GM10847 (cell line): ENCODE results near the gene FAXDC2.

Experiments
- POLR2A ChIP-seq: IDR thresholded peaks from 2 replicates; pipeline ENCODE4 v1.6.1; 2011; ENCODE audit not compliant: insufficient read length; ENCODE audit errors: extremely low read depth

FAXDC2 gene

DNA sequence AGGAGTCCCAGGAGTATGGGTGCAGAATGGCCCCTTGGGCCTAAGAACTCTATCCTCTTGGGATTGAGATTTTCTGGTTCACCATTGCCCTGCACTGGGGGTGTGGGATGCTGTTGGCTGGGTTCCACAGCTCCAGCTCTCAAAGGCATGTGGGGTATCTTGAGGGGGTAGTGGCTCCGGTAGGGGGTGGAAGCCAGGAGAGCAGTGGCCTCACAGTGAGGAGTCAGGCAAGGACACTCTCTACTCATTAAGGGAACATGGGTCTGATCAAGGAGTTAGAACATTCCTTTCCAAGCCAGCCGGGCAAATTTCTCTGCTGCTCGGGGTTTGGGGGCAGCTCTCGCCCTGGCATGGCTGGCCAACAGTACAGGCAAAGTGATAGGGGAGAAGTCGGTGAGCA, 62.2 kb downstream of the FAXDC2 start:
- TF ChIP-seq POLR2A = no peak

DNA sequence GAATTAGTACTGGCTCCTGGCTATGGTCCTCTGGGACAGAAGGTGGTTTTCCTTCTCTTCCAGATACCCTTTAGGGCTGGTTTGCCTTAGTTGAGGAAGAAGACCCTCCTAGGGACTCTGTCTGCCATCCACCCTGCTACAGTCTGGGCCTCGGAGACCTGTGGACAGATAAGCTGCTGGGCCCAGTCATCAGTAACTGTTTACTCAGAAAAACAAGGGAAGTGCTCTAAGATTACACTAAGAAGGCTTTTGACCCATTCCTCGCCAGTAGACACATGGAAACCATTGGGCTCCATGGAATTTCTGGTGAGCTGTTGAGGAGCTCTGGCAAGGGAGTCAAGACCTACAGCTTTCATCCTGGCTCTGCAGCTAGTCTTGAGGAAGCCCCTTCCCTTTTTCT, 64.0 kb downstream of the FAXDC2 start:
- TF ChIP-seq POLR2A = no peak

- no peak for TF ChIP-seq POLR2A
These were observed 65.5 kb downstream of the FAXDC2 start for GRCh38 chr5:154784856-154785255.

GRCh38 chr5:154783774-154784460, 66.5 kb downstream of the FAXDC2 start:
- TF ChIP-seq POLR2A = no peak

DNA sequence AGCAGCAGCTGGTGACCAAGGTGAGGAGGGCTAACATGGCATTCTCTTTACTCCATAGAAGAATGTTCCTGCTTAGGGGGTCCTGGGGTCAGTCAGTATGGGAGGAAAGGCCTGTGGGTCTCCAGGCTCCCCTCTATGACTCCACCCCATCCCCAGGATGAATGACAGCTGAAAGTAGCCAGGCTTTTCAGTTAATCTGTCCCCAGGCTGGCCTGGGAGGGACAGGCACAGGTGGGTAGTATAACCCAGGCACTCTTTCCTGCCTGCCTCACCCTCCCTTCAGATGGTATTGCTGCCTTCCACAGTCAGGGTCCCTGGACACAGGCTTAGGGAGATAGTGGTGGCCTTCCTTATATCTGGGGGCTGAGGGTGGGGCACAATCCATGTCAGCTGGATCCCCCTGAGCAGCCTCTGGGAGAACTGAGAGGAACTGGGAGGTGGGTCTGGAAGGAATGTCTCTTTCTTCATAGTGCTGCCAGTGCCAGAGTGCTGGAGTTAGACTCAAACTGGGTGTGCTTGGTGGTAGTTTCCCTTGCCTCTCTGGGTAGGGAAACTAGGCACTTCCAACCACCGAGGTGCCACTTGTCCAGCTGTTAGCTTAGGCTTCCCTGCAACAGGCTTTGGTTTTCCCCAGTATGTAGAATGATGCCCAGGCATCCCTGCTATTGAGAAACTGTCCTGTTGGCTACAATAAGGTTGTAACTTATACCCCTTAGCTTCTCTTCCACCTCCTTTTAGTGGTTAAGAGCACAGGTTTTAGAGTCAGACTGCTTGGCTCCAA, 67.4 kb downstream of the FAXDC2 start:
- no peak for TF ChIP-seq POLR2A

GRCh38 chr5:154782326-154782725, 68.1 kb downstream of the FAXDC2 start:
- TF ChIP-seq POLR2A = no peak

DNA sequence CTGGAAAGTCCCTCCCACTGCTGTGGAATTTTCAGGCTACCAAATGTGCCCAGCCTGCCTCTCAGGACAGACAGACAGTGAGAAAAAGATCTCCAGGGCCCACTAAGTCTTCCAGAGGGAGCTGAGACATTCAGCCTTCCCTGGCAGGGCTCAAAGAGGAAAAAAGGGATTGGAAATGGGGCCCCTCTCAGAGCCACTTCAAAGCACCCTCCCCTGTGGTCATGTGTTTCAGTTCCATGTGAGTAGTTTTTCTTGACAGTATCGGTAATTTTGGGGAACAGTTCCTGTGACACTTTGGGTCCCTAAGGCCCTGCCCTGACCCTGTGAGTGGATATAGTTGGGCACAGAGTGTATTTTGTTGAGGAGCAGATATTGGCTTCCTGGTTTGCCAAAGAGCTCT, 70.3 kb downstream of the FAXDC2 start:
- no peak for TF ChIP-seq POLR2A

DNA sequence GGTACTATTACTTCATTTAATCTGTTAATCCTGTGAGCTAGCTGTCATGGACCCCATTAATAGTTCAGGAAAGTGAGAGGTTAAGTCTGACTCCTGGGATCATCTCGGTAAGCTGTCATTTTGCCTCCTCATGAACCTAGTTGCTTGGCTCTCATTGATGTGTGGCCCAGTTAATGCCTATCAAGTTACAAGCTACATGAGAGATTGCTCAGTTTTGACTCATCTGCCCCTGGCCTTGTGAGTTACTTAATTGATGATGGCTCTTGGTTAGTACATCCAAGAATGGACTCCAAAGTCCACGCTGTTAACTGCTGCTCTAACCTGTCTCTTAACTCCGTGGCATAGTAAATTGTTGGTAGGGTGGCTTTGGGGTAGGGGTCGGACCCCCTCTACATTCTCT, 71.3 kb downstream of the FAXDC2 start:
- TF ChIP-seq POLR2A = no peak

GRCh38 chr5:154778534-154778933, 71.9 kb downstream of the FAXDC2 start:
- no peak for TF ChIP-seq POLR2A

- TF ChIP-seq POLR2A = no peak
These were observed 74.2 kb downstream of the FAXDC2 start for GRCh38 chr5:154776167-154776566.

GRCh38 chr5:154773326-154773725, 77.1 kb downstream of the FAXDC2 start:
- no peak for TF ChIP-seq POLR2A

GRCh38 chr5:154771383-154771901, 79.0 kb downstream of the FAXDC2 start:
- TF ChIP-seq POLR2A = no peak

DNA sequence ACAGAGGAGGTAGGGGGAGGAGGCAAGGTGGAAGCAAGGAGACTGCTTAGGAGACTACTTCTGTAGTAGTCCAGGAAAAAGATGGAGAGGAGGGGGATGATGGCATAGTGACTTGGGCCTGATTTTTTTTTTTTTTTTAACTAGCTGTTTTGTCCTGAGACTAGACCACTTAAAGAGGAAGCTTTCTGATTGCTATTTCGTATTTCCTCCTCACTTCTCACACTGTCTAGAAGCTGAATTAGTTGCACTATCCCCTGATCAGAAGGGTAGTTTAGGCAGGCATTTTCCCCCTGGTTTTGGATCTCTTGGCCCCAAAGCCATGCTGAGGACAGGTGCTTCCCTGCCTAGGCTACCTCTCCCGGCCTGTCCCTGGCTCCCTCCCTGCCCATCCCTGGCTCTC, 80.3 kb downstream of the FAXDC2 start:
- TF ChIP-seq POLR2A = no peak
